ENCODE results near the gene TAC4. TPM values are rescaled to one million over a fixed set of nuclear protein-coding genes. Genes with fewer than 3 reads are reported as not detected.

The TAC4 gene
- total RNA-seq, 2 donors from 2014 or later = not detected

DNA sequence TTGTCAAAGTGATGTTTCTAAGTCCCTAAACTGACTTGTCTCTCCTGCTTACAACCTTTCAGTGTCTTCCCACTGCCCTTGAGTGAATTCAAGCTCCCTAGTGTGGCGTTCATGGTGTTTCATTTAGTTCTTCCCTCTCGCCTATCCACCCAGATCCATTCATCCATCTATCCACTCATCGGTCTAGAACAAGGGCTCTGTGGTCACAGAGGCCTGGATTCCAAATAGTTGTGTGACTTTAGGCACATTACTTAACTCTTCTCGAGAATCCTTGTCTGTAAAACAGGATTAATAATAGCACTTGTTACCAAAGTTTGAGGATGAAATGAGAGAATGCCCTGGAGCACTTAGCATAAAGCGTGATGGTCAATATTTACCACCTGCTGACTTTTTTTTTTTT, 870 bp upstream of the TAC4 start:
- Histone ChIP-seq H3K4me1 (peaks cover 0 to 45% of the 10 kb centered on the region in 2 donors), H3K27me3 (no peaks in the 10 kb centered on the region), H3K9me3 (no peaks in the 10 kb centered on the region), H3K4me3 (no peak overlapping the region), H3K36me3 (no peaks in the 10 kb centered on the region), H3K27ac (no peak overlapping the region)
- TF ChIP-seq, protein P1, sequence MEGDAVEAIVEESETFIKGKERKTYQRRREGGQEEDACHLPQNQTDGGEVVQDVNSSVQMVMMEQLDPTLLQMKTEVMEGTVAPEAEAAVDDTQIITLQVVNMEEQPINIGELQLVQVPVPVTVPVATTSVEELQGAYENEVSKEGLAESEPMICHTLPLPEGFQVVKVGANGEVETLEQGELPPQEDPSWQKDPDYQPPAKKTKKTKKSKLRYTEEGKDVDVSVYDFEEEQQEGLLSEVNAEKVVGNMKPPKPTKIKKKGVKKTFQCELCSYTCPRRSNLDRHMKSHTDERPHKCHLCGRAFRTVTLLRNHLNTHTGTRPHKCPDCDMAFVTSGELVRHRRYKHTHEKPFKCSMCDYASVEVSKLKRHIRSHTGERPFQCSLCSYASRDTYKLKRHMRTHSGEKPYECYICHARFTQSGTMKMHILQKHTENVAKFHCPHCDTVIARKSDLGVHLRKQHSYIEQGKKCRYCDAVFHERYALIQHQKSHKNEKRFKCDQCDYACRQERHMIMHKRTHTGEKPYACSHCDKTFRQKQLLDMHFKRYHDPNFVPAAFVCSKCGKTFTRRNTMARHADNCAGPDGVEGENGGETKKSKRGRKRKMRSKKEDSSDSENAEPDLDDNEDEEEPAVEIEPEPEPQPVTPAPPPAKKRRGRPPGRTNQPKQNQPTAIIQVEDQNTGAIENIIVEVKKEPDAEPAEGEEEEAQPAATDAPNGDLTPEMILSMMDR (IDR thresholded peaks at IDR 0.05) = no peak
- DNase-seq (ENCODE audit: low spot score) = no peak

DNA sequence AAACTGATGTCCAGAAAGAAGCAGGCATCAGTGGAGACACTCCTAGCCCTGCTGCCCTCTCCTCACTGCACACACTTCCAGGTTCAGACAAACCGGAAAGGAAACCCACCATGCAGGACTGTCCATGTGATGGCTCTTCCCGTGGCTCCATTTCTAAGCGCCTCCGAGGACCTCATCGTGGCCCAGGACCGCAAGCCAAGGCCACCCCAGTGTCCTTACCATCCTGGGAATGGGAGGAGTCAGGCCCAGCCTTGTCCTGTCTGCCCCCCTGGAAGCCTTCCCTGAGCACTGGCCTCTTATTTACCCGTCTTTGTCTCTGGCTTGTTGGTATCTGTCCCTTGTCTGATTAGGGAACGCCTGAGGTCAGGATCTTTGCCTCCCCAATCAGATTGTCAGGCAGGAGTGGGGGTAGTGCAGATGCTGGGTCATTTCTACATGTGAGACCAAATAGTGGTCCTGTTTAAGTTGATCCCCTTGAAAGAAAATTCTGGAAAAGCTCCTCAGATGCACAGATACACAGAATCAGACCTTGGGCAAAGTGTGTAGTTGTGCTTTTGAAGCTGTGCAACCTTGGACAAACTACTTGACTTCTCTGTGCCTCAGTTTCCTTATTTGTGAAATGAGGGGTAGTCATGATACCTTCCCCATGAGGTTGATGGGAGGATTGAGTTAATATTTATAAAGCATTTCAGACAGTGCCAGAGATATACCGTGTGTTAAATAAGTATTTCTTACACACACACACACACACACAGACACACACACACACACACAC, 744 bp downstream of the TAC4 start:
- H3K27ac ChIP-seq = no peak overlapping the region
- no peak overlapping the region for H3K4me3 ChIP-seq
- H3K27me3 ChIP-seq = no peaks in the 10 kb centered on the region
- peaks cover 0 to 44% of the 10 kb centered on the region in 2 donors for H3K4me1 ChIP-seq
- H3K9me3 ChIP-seq = no peaks in the 10 kb centered on the region
- TF ChIP-seq, protein P1 (IDR thresholded peaks at IDR 0.05) = no peak
- H3K36me3 ChIP-seq = no peaks in the 10 kb centered on the region
- no peak for DNase-seq (ENCODE audit: low spot score)

DNA sequence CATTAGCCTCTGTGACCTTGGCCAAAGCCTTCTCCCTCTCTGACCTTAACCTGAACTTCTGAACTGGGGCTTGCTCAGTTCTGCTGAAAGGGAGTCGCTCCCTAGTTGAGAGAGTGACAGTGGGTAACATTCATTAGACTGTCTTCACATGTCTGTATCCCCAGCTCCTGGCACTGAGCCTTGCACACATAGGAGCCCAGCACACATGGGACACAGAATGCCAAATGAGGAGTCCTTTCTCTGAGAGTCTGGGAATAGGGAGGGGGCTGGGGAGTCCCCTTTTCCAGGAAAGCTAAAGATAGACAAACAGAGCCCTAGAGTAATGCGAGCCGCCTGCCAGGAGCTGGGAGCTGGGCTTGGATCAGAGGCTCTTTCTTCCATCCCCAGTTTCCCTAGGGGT, 2.5 kb downstream of the TAC4 start:
- Histone ChIP-seq H3K4me1 (peaks cover 0 to 30% of the 10 kb centered on the region in 2 donors), H3K4me3 (no peak overlapping the region)
- DNase-seq (ENCODE audit: low spot score) = no peak

DNA sequence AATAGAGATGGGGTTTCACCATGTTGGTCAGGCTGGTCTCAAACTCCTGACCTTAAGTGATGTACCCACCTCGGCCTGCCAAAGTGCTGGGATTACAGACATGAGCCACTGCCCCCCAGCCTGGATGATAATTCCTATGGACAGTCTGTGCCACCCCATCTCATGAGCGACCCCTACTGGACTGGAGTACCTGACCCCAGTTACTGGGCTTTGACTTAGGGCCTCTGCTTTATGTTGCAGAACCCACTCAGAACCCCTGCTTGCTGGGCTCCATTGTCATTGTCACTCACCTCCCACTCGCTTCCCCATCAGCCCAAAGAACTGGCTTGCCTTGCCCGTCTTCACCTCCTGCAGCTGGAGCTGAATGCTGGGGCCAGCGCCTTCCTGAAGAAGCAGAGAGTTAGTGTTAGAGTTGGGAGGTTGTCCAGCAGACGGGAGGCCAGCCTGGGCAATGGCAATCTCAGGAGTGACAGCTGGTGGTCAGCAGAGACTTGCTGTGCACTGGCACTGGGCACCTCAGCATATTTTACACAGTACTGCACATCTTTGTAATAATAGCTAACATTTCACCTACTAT, 4.0 kb downstream of the TAC4 start:
- DNase-seq (ENCODE audit: low spot score) = no peak
- H3K4me3 ChIP-seq = no peak overlapping the region
- peaks cover 0 to 37% of the 10 kb centered on the region in 2 donors for H3K4me1 ChIP-seq
- H3K9me3 ChIP-seq = no peaks in the 10 kb centered on the region
- no peaks in the 10 kb centered on the region for H3K27me3 ChIP-seq
- TF ChIP-seq, protein P1 (IDR thresholded peaks at IDR 0.05) = peak in 1 of 2 donors; percentile 32
- H3K27ac ChIP-seq = no peak overlapping the region
- H3K36me3 ChIP-seq = no peaks in the 10 kb centered on the region

More for the DNA sequence above, 2.5 kb downstream of the TAC4 start:
- peak overlapping the region; percentile 73 to 76 for H3K27ac ChIP-seq
- no peaks in the 10 kb centered on the region for H3K9me3 ChIP-seq
- no peaks in the 10 kb centered on the region for H3K36me3 ChIP-seq
- H3K27me3 ChIP-seq = no peaks in the 10 kb centered on the region
- TF ChIP-seq, protein P1 (IDR thresholded peaks at IDR 0.05) = no peak

DNA sequence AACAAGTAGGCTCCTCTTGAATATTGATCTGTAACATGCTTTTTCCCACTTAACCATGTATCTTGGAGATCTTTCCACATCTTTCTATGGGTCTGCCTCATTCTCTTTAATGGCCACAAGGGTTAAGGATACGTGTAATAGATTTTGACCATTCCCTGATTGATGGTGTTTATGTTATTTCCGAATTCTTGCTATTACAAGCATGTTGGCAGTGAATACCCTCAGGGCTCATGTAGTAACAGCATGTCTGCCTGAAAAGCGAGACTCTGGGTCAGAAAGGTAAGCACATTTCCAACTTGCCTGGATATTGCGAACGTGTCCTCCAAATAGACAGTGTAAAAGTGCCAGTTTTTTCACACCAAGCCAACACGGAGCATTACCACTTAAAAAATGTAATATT, 5.0 kb downstream of the TAC4 start:
- H3K27ac ChIP-seq = no peak overlapping the region
- H3K27me3 ChIP-seq = no peaks in the 10 kb centered on the region
- no peak for DNase-seq (ENCODE audit: low spot score)
- no peak overlapping the region for H3K4me3 ChIP-seq
- TF ChIP-seq, protein P1 (IDR thresholded peaks at IDR 0.05) = no peak
- H3K9me3 ChIP-seq = no peaks in the 10 kb centered on the region
- H3K4me1 ChIP-seq = peaks cover 0 to 37% of the 10 kb centered on the region in 2 donors
- H3K36me3 ChIP-seq = no peaks in the 10 kb centered on the region

Measured in right atrium auricular region (tissue), 2 donors.